CD4-positive, alpha-beta T cell treated with Interleukin-17A for 1 hour (primary cell): Measurements from ENCODE around the gene OR2F1.

Experiments
- DNase-seq: peaks from one replicate; pipeline ENCODE4 v3.0.0-alpha.2; 2020

OR2F1 gene, protein sequence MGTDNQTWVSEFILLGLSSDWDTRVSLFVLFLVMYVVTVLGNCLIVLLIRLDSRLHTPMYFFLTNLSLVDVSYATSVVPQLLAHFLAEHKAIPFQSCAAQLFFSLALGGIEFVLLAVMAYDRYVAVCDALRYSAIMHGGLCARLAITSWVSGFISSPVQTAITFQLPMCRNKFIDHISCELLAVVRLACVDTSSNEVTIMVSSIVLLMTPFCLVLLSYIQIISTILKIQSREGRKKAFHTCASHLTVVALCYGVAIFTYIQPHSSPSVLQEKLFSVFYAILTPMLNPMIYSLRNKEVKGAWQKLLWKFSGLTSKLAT

GRCh38 chr7:143954544-143954943, at the start of gene OR2F1:
Gene OR2F1, plus strand, starts transcription at chr7:143954844. Its CDS starts 5,127 bp downstream, at chr7:143959971.
- DNase-seq: no peak

DNA sequence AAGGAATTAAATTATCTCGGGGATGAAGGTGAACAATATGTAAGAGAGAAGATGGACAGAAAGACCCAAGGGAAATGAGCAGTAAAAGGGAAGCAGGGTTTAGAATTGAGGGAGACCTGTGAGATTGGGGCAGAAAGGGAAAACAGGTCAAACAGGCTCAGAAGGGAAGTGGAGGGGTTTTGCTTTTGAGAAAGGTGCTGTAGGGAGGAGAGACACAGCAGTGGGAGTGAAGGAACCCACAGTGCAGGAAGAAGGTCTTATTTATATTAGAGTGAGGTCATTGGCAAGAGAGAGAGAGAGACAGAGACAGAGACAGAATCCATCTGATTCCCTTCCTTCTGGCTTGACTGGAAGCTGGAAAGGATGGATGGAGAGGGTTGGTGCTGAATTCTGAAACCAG, 49.1 kb upstream of the OR2F1 start:
- no peak for DNase-seq

DNA sequence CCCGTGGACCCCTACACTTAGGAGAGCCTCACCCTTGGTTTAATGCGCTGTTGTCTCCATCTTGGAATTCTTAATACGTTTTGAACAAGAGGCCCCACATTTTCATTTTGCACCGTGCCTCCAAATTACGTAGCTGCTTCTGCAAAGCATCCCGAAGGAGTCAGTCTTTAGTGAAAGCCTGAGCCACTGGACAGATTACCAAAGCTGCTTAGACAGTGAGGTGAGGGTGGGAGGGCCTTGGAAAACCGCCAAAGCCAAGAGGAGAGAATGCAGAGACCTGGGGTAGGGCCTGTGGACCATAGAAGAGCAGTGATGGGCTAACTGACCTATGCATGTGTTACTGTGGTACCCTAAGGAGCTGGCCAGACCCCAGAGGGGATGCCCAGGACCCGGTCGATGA, 48.5 kb upstream of the OR2F1 start:
- no peak for DNase-seq

- no peak for DNase-seq
Observed at GRCh38 chr7:143906895-143907294, 47.7 kb upstream of the OR2F1 start.

DNA sequence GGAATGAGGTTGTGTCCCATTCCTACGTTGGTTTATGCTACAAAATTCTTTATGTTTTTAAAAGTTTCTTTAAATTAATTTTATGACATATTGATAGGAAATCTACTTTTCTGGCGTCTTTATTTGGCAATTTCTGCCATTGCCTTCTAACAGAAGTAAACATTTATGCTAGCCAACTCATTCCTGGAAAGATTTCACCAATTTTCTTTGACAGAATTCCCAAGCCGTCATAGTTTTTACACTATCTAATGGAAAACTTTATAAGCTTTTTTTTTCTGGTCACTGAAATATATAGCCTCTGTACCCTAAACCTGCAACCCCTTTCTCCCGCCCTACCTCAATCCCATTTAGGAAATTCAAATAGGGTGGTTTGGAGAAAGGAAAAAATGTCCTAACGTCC, 46.5 kb upstream of the OR2F1 start:
- DNase-seq: no peak

DNA sequence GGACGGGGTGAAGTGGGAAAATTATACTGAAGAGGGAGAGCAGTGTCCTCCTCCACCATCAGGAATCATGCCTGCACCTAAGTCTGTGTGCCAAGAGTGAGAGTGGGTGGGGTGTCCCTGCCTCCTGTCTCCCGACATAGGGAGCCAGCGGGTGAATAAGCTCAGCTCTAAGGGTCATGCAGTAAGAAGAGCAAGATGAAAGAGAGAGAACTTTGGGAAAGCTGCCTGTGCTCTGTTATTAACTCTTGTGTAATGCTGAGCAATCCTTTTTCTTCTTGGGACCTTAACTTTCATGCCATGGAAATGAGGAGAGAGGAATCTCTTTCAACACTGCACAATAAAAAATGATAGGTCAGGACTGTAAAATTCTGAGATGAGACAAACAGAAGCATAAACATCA, 44.8 kb upstream of the OR2F1 start:
- no peak for DNase-seq

- no peak for DNase-seq
Observed at GRCh38 chr7:143910473-143911248, 44.0 kb upstream of the OR2F1 start.

DNA sequence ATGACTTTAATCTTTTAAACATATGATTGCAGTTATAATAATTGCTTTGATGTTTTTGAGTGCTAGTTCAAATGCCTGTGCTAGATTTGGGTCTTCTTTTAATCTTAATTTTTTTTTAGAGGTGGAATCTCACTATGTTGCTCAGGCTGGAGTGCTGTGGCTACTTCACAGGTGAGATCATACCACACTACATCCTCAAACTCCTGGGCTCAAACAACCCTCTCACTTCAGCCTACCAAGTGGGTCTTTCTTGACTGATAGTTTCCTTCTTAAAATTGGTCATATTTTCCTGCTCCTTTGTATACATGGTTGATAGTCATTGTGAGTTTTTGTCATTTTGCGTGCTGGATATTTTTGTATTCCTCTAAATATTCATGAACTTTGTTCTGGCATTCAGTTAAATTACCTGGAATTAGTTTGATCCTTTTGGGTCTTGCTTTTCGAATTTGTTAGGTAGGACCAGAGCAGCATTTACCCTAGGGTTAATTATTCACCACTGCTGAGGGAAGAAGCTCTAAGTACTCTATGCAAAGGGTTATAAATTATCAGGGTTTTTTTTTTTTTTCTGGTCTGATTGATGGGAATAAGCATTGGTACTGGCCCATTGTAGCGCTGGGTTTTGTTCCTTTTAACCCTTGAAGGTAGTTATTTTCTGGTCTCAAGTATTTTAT, 40.6 kb upstream of the OR2F1 start:
- DNase-seq: no peak

- no peak for DNase-seq
Observed at GRCh38 chr7:143914938-143915652, 39.5 kb upstream of the OR2F1 start.

DNA sequence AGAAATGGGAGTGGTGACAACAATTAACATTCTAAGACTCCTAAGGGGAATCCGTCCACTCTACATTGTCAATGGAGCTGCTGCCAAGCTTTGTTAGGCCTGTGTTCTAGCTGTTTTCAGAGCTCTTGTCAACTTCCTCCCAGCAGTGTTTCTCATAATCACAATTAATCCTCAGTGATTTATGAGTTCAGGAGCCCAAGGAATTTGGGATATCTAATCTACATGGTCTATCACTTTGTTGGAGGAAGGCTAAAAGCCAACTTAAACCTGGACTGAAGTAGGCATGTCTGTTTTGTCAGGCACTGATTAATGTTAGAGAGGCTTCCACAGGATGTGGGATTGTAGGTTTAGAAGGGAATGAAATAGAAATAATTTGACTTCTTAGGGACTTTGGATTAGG, 29.8 kb upstream of the OR2F1 start:
- no peak for DNase-seq

DNA sequence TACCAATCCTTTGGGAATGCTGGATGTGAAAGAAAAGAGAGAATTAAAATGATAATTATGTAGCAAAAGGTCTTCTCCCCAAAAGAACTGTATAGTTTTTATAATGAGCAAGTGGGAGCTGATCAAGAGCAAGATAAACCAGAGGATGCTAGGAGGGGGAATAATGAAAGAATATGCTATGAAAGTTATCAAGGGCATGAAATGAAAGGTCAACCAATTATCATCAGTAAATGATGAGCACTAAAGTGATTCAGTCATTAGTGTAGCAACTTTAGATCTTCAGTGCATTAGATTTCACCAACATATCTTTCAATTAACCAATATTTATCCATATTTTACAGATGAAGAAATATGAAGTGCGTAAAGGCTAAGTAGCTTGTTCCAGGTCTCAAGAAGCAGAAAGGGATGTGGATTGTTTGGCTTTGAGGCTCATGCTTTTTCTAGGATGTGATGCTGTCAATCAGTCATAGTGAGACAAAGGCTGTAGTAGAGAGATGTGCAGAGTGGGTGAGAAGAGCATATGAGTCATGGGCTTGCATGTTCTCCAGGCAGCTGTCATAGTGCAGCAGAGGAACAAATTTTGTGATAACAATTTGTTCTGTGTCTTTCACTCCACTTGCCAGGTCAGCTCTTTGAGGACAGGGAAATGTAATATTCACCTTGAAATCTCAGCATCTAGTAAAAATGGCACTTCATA, 25.3 kb upstream of the OR2F1 start:
- DNase-seq: no peak

DNA sequence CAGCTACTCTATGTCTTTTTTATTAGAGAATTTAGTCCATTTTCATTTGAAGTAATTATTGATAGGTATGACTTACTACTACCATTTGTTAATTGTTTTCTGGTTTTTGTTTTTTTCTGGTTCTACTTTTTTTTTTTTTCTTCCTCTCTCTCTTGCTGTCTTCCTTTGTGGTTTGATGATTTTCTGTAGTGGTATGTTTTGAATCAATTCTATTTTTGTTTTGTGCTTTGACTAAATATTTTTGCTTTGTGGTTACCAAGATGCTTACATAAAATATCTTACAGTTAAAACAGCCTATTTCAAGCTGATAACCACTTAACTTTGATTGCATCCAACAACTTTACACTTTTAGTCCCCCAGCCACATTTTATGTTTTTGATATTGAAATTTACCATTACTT, 22.9 kb upstream of the OR2F1 start:
- DNase-seq: no peak

DNA sequence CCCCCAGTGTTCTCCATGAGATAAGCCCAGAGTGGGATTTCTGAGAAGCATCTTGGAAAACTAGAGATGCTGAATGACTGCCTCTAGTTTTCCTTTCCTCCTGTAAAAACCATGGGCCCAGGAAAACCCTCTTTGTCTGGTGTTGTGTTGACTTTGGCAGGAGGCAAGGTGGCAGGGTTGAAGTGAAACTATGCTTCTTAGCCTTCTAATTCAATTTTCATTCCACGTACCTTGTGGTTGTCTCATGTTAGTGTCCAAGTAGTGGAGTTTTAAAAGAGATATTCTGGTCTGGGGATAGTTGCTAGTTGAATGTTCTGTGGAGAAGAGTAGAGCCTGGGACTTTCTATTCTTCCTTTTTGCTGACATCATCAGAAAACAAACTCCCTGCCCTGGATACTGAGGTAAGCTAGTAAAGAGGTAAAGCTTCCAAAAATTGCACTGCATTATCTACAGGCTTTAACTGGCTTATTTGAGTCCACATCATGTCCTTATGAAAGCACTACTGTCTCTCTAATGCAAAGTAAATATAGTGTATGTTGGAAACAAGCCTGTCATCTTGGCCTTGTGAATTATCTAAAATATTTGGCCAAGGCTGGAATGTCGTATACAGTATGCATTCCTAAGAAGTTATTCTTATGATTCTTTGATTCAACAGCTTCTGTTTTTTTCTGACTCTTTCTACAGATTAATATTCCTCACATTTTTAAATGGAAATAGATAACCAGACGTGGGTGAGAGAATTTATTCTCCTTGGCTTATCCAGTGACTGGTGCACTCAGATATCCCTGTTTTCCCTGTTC, 19.9 kb upstream of the OR2F1 start, which contains the start of gene OR2F2:
TSS of gene OR2F2 (plus strand) at position 708 of the 800 bp plus-strand sequence. CDS start at position 708, 0 bp downstream.
- no peak for DNase-seq

GRCh38 chr7:143936087-143937009, 18.3 kb upstream of the OR2F1 start:
- DNase-seq: no peak

- no peak for DNase-seq
Observed at GRCh38 chr7:143938379-143939243, 16.0 kb upstream of the OR2F1 start.

- no peak for DNase-seq
Observed at GRCh38 chr7:143945423-143945822, 9.2 kb upstream of the OR2F1 start.

GRCh38 chr7:143947111-143947510, 7.5 kb upstream of the OR2F1 start:
- no peak for DNase-seq

DNA sequence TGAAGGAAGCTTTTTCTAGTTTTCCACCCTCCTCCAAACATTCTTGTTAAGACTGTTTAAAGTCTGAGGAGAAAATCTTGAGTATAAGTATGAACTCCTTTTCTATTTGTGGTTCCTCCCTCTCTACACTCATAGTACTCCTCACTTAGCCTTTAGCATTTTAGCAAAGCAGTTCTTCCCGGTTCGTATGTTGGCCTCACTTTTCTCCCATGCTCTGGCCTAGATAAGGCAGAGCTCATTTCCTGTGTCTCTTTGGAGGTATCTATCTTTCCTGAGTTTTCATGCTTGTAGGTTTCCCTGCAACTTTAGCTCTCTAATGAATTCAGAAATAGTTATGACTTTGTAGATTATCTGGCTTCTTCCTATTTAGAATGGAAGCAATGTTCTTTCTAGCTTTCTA, 5.9 kb upstream of the OR2F1 start:
- DNase-seq: no peak

DNA sequence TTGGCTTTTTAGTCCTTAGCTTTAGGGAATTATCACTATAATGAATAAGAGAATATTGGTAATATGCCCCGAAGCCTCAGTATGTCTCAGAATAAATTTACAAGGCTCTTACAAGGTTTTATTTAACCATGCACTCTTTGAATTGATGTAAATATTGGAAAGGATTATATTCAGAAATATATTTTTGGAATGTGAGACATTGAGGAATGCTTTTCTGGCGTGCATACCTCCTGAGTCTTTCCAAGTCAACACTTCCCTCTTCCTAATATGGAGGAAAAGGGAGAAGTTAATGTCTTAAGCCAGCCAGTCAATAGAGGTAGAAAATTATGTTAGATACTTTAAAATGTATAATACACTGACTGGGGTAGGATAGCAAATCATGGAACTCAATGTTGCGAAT, 1.2 kb upstream of the OR2F1 start:
- DNase-seq: no peak
